Right lobe of liver (tissue), 4 donors: ENCODE results near the gene ALKBH1.

Source experiments
- POLR2A ChIP-seq: fragments of 450-650 bp; IDR thresholded peaks from one replicate; pipeline ENCODE4 v1.6.1; 2017; ENCODE audit warnings: antibody characterized with exemption, mild to moderate bottlenecking
- TF ChIP-seq, protein P1 (sequence below), 4 donors: fragments of 200-600 bp in 3 of 4; fragments of 450-650 bp in 1 of 4; IDR thresholded peaks; one replicate each; pipeline versions ENCODE4 v1.5.1 to v1.8.0; 2016 to 2022; ENCODE audit warnings: antibody characterized with exemption in 4 of 4, mild to moderate bottlenecking in 2 of 4
- donor health status: DM: no; HTN: no; CAD: no.
- donor health status: DM: no; HTN: no; CAD: no.
- donor health status: DM: no; HTN: yes; CAD: no.

- TF ChIP-seq, protein P1, sequence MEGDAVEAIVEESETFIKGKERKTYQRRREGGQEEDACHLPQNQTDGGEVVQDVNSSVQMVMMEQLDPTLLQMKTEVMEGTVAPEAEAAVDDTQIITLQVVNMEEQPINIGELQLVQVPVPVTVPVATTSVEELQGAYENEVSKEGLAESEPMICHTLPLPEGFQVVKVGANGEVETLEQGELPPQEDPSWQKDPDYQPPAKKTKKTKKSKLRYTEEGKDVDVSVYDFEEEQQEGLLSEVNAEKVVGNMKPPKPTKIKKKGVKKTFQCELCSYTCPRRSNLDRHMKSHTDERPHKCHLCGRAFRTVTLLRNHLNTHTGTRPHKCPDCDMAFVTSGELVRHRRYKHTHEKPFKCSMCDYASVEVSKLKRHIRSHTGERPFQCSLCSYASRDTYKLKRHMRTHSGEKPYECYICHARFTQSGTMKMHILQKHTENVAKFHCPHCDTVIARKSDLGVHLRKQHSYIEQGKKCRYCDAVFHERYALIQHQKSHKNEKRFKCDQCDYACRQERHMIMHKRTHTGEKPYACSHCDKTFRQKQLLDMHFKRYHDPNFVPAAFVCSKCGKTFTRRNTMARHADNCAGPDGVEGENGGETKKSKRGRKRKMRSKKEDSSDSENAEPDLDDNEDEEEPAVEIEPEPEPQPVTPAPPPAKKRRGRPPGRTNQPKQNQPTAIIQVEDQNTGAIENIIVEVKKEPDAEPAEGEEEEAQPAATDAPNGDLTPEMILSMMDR (IDR thresholded peaks at IDR 0.05): no peak
- no peak for TF ChIP-seq POLR2A
These were observed 32.9 kb downstream of the ALKBH1 start for GRCh38 chr14:77674931-77675330.
